Activated CD4-positive, alpha-beta T cell treated with anti-CD3 and anti-CD28 coated beads, Interleukin-2, amount 10 ng/mL, durations not matched to agents 7 days and 5 days (primary cell): ENCODE results near the gene PGAP6. TPM values are rescaled to one million over a fixed set of nuclear protein-coding genes. Genes with fewer than 3 reads are reported as not detected.
A peak's percentile ranks its signal among the peaks of the same experiment; 100 is the strongest.
"Not testable (repeated sequence)": the region's sequence is repeated elsewhere in the genome, so short reads cannot be mapped to it uniquely, and the experiment has no call there.

Experiments used
- CTCF ChIA-PET: fragments of 350-600 bp; sonication (Branson Sonifier 250); formaldehyde crosslinking; loops from one replicate; lab custom pipeline; 2021; ENCODE audit warnings: antibody characterized with exemption; lab: Charles Lee
- POLR2A ChIA-PET: fragments of 350-600 bp; sonication (Branson Sonifier 250); formaldehyde crosslinking; loops from one replicate; lab custom pipeline; 2021; ENCODE audit warnings: antibody characterized with exemption; lab: Charles Lee
- DNase-seq: peaks from one replicate; pipeline ENCODE4 v3.0.0-alpha.2; 2020
- H3K27ac Mint-ChIP-seq: one replicate; pipeline ENCODE4 v1.8.0; 2021; ENCODE audit warnings: mild to moderate bottlenecking, moderate library complexity, mixed read lengths
- H3K27me3 Mint-ChIP-seq: one replicate; pipeline ENCODE4 v1.8.0; 2021; ENCODE audit warnings: mixed read lengths
- H3K36me3 Mint-ChIP-seq: one replicate; pipeline ENCODE4 v1.8.0; 2021; ENCODE audit warnings: low read depth, mixed read lengths
- H3K4me1 Mint-ChIP-seq: one replicate; pipeline ENCODE4 v1.8.0; 2021; ENCODE audit warnings: mixed read lengths
- H3K4me3 Mint-ChIP-seq: one replicate; pipeline ENCODE4 v1.8.0; 2021; ENCODE audit warnings: mild to moderate bottlenecking, moderate library complexity, mixed read lengths
- H3K9me3 Mint-ChIP-seq: one replicate; pipeline ENCODE4 v1.8.0; 2021; ENCODE audit warnings: mixed read lengths
- total RNA-seq, 2 experiments: library from RNA; stranded (reverse); gene quantifications; one replicate each; pipeline ENCODE4 v1.2.3, GENCODE V29; 2021

The PGAP6 gene
- total RNA-seq, 2 experiments from 2014 or later = 85.2 to 99.2 TPM

GRCh38 chr16:342455-343213, 39.1 kb downstream of the PGAP6 start:
- DNase-seq = no peak
- H3K4me3 Mint-ChIP-seq = no peak overlapping the region
- H3K4me1 Mint-ChIP-seq = peaks cover 59% of the 10 kb centered on the region
- ChIA-PET CTCF (interaction anchor here (0.6 to 1.4 kb wide), 6 partner anchors 9 to 388 kb away, joined by 3 to 6 read pairs (median 4); partner anchors contain the start of gene AXIN1), POLR2A (interaction anchor here (0.6 kb wide), 1 partner anchor 136 kb away, joined by 4 read pairs; no protein-coding TSS in a partner anchor)
- no peaks in the 10 kb centered on the region for H3K9me3 Mint-ChIP-seq
- no peaks in the 10 kb centered on the region for H3K27me3 Mint-ChIP-seq
- peak overlapping the region; percentile 25 for H3K27ac Mint-ChIP-seq
- peaks cover 48% of the 10 kb centered on the region for H3K36me3 Mint-ChIP-seq

GRCh38 chr16:341974-342336, 39.8 kb downstream of the PGAP6 start:
- peaks cover 46% of the 10 kb centered on the region for H3K36me3 Mint-ChIP-seq
- CTCF ChIA-PET = interaction anchor here (0.6 kb wide), 3 partner anchors 196 to 388 kb away, joined by 3 read pairs; no protein-coding TSS in a partner anchor

GRCh38 chr16:341095-341973, 40.4 kb downstream of the PGAP6 start:
- ChIA-PET CTCF (interaction anchor here (0.6 to 0.9 kb wide), 3 partner anchors 7 to 195 kb away, joined by 3 read pairs; no protein-coding TSS in a partner anchor), POLR2A (interaction anchor here (0.5 kb wide), 1 partner anchor 113 kb away, joined by 3 read pairs; no protein-coding TSS in a partner anchor)

More at GRCh38 chr16:341974-342336, 39.8 kb downstream of the PGAP6 start:
- H3K9me3 Mint-ChIP-seq, DNase-seq, H3K4me3 Mint-ChIP-seq, H3K27ac Mint-ChIP-seq, H3K27me3 Mint-ChIP-seq: not testable (repeated sequence)
- peaks cover 56% of the 10 kb centered on the region for H3K4me1 Mint-ChIP-seq
- POLR2A ChIA-PET = interaction anchor here (0.5 to 0.6 kb wide), 2 partner anchors 113 to 135 kb away, joined by 3 to 4 read pairs; no protein-coding TSS in a partner anchor

DNA sequence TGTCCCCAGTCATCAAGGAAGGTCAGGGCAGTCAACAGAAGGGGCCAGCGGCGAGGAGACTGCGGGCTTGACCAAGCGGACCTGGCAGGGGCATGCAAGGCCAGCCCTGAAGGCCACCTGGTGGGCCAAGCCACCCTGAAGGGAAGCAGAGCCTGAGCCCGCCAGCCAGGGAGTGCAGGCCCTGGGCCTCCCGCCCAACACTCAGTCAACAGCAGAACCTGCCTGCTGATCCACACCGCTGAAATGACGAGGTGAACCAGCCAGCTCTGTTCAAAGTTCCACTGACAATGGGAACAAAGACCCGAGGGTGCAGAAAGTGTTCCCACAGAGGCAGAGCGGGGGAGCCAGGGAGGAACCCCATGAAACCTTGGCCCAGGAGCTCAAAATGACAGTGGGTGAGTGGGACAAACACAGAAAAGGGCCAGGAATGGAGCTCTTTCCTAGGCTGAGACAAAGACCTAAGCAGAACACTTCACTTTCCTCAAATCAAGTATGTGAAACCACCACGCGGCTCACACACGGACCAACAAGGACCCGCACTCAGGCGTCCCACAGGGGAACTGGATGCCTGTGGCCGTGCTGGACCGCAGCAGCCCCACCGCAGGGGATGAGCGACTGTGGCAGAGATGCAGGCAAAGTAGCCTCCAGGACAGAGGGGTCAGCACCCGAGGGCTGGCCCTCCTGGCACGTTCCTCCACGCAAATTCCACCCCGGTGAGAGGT, 41.2 kb downstream of the PGAP6 start:
- H3K9me3 Mint-ChIP-seq = no peaks in the 10 kb centered on the region
- H3K36me3 Mint-ChIP-seq = peaks cover 35% of the 10 kb centered on the region
- H3K27ac Mint-ChIP-seq = peak overlapping the region; percentile 54
- ChIA-PET CTCF (interaction anchor here (0.6 to 1.2 kb wide), 3 partner anchors 8 to 96 kb away, joined by 3 read pairs; partner anchors contain the start of gene AXIN1), POLR2A (no interaction called here)
- H3K4me1 Mint-ChIP-seq = peaks cover 53% of the 10 kb centered on the region
- no peaks in the 10 kb centered on the region for H3K27me3 Mint-ChIP-seq
- no peak overlapping the region for H3K4me3 Mint-ChIP-seq
- DNase-seq = no peak

More at GRCh38 chr16:341095-341973, 40.4 kb downstream of the PGAP6 start:
- Mint-ChIP-seq H3K4me1 (peaks cover 55% of the 10 kb centered on the region), H3K36me3 (peaks cover 43% of the 10 kb centered on the region)
- not testable (repeated sequence) for DNase-seq, H3K9me3 Mint-ChIP-seq, H3K4me3 Mint-ChIP-seq, H3K27me3 Mint-ChIP-seq, H3K27ac Mint-ChIP-seq

- Mint-ChIP-seq H3K4me3 (peak overlapping the region; percentile 22), H3K27me3 (no peaks in the 10 kb centered on the region), H3K27ac (peak overlapping the region; percentile 54), H3K9me3 (no peaks in the 10 kb centered on the region), H3K4me1 (peaks cover 51% of the 10 kb centered on the region), H3K36me3 (peaks cover 26% of the 10 kb centered on the region)
- POLR2A ChIA-PET = no interaction called here
- no peak for DNase-seq
- CTCF ChIA-PET = interaction anchor here (0.6 to 1.2 kb wide), 3 partner anchors 13 to 271 kb away, joined by 3 read pairs; partner anchors contain the start of gene AXIN1
These were observed 42.1 kb downstream of the PGAP6 start for GRCh38 chr16:339680-340079.

DNA sequence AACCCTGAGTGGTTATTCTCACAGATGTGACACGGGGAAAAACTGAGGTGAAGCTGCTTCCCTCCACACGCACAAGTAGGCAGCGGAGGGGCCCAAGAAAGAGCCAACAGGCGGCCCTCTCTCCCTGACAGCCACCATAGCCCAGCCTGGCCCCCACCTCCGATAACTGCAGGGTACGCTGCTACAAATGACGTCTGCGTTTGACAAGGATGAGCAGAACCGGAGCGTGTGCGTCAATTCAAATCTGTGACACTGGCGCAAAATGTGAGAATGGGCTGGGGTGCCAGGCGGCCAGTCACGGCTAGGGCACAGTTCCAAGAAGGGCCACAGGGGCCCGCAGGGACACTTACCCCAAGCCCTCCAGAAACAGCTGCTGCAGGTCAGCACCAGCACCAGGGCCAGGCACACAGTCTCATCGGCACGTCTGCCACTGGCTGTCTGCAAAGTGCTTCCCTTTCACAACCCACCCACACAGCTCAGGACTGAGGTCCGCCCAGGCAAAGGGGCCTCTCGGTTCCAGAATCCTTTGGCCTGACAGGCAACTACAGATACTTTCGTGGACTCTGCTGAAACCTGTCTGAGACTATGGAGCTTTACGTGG, 43.7 kb downstream of the PGAP6 start:
- H3K36me3 Mint-ChIP-seq = peaks cover 19% of the 10 kb centered on the region
- POLR2A ChIA-PET = no interaction called here
- CTCF ChIA-PET = no interaction called here
- H3K4me3 Mint-ChIP-seq = no peak overlapping the region
- peaks cover 47% of the 10 kb centered on the region for H3K4me1 Mint-ChIP-seq
- DNase-seq = no peak
- no peak overlapping the region for H3K27ac Mint-ChIP-seq
- no peaks in the 10 kb centered on the region for H3K9me3 Mint-ChIP-seq
- no peaks in the 10 kb centered on the region for H3K27me3 Mint-ChIP-seq

- Mint-ChIP-seq H3K4me1 (peaks cover 41% of the 10 kb centered on the region), H3K27me3 (no peaks in the 10 kb centered on the region)
- POLR2A ChIA-PET = no interaction called here
These were observed 44.3 kb downstream of the PGAP6 start for GRCh38 chr16:337437-337836.

DNA sequence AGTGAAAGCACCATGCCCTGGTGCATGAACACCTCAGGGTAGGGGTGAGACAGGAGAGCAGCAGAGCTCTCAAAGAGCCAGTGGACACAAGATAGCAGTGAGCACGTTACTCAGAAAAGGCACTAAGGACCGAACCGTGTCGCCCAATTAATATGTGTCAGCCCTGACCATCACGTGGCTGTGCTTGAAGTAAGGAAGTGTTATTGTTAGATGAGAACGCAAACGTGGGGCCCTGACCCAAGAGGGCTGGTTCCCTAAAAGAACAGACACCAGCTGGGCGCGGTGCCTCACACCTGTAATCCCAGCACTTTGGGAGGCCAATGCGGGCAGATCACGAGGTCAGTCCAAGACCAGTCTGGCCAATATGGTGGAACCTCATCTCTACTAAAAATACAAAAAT, 45.5 kb downstream of the PGAP6 start:
- DNase-seq = no peak
- Mint-ChIP-seq H3K4me3 (no peak overlapping the region), H3K27me3 (no peaks in the 10 kb centered on the region), H3K27ac (no peak overlapping the region), H3K9me3 (no peaks in the 10 kb centered on the region), H3K36me3 (peaks cover 12% of the 10 kb centered on the region), H3K4me1 (peaks cover 39% of the 10 kb centered on the region)
- ChIA-PET CTCF (interaction anchor here (0.7 kb wide), 2 partner anchors 92 to 232 kb away, joined by 3 read pairs; no protein-coding TSS in a partner anchor), POLR2A (no interaction called here)

More at GRCh38 chr16:337437-337836, 44.3 kb downstream of the PGAP6 start:
- Mint-ChIP-seq H3K36me3 (peaks cover 19% of the 10 kb centered on the region), H3K4me3 (no peak overlapping the region), H3K9me3 (no peaks in the 10 kb centered on the region), H3K27ac (no peak overlapping the region)
- no peak for DNase-seq
- CTCF ChIA-PET = no interaction called here

DNA sequence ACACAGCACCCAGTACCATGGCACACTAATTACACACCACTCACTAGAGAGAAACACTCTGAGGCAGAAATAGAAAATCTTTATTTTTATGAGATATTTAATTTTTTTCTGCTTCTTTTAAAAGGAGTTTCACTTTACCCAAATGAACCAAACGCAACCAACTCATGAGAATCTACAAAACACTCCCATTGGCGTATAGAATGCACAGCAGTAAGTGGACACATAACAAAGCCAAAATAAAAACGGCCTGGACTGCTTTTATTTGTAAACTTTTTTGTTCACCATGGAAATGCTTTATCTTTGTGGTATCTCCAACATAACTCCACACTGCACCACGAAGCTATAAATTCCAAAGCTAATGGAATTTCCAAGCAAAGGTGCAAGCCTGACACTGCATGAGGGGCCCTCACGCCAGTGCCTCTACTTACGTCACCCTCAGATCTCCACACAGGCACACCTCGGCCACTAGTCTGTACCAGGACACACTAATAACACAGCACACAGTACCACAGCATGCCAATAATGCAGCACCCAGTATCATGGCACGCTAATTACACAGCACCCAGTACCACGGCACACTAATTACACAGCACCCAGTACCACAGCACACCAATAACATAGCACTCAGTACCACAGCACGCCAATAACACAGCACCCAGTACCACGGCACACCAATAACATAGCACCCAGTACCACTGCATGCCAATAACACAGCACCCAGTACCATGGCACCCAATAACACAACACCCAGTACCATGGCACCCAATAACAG, 46.7 kb downstream of the PGAP6 start:
- H3K9me3 Mint-ChIP-seq, CTCF ChIA-PET, H3K27ac Mint-ChIP-seq, DNase-seq, H3K4me3 Mint-ChIP-seq, POLR2A ChIA-PET, H3K27me3 Mint-ChIP-seq: not testable (repeated sequence)
- Mint-ChIP-seq H3K4me1 (peaks cover 35% of the 10 kb centered on the region), H3K36me3 (peaks cover 12% of the 10 kb centered on the region)

DNA sequence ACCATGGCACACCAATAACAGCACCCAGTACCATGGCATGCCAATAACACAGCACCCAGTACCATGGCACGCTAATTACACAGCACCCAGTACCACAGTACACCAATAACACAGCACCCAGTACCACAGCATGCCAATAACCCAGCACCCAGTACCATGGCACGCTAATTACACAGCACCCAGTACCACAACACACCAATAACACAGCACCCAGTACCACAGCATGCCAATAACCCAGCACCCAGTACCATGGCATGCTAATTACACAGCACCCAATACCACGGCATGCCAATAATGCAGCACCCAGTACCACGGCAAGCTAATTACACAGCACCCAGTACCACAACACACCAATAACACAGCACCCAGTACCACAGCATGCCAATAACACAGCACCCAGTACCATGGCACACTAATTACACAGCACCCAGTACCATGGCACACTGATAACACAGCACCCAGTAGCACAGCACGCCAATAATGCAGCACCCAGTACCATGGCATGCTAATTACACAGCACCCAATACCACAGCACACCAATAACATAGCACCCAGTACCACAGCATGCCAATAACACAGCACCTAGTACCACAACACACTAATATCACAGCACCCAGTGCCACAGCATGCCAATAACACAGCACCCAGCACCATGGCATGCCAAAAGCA, 47.5 kb downstream of the PGAP6 start:
- H3K27me3 Mint-ChIP-seq, CTCF ChIA-PET, DNase-seq, H3K27ac Mint-ChIP-seq, H3K36me3 Mint-ChIP-seq, H3K4me3 Mint-ChIP-seq, POLR2A ChIA-PET, H3K9me3 Mint-ChIP-seq: not testable (repeated sequence)
- peaks cover 30% of the 10 kb centered on the region for H3K4me1 Mint-ChIP-seq
